K562 (cell line): Measurements from ENCODE around the gene FAM89B. TPM values are rescaled to one million over a fixed set of nuclear protein-coding genes. Genes with fewer than 3 reads are reported as not detected.

Experiments
- ATAC-seq: fragments of 200-7000 bp; cut with Tn5 transposase; 3 replicates; pipeline ENCODE4 v1.9.1; 2020; ENCODE audit warnings: moderate library complexity
- BruUV-seq: library from RNA; stranded (reverse); fragments of 400-500 nt; replicated peaks from 2 replicates; lab custom pipeline; 2021; lab: Mats Ljungman, UMichigan
- CTCF ChIA-PET: fragments of 300-600 bp; formaldehyde crosslinking; extraction: SDS; loops from one replicate; lab custom pipeline; 2021; ENCODE audit warnings: low intra/inter-chr PET ratio; lab: Yijun Ruan, JAX
- POLR2A ChIA-PET: fragments of 300-600, 350-650 bp; sonication (Branson Sonifier 250); formaldehyde crosslinking; extraction: SDS; loops from one replicate; lab custom pipeline; 2021; ENCODE audit warnings: antibody characterized with exemption, inconsistent platforms; lab: Yijun Ruan, JAX
- DNase-seq, 4 experiments: peaks; one replicate each; pipeline versions ENCODE4 v3.0.0 to v3.0.0-alpha.2; 2011 to 2018; ENCODE audit warnings: low spot score in 3 of 4, mixed read lengths in 3 of 4; ENCODE audit errors: extremely low read depth in 1 of 4
- FAIRE-seq: peaks from 2 replicates; lab custom pipeline; 2011; peaks lifted over from hg19 to GRCh38; lab: Jason Lieb, UNC
- H2AFZ ChIP-seq: 2 replicates; pipeline ENCODE4 v1.6.0; 2011; ENCODE audit warnings: low read depth, low read length, control low read depth, inconsistent platforms
- H3K27ac ChIP-seq: fragments of 200-600 bp; 3 replicates; pipeline ENCODE4 v1.8.0; 2011; ENCODE audit warnings: low read depth, mild to moderate bottlenecking, control low read depth, inconsistent platforms, low read length, moderate library complexity, mixed read lengths; ENCODE audit errors: extremely low read depth
- H3K27me3 ChIP-seq, 2 experiments: fragments of 300-600 bp in 1 of 2; 2 replicates in 1 of 2; 3 replicates in 1 of 2; pipeline versions ENCODE4 v1.6.0 to v1.8.0; 2011; ENCODE audit warnings: inconsistent platforms in 2 of 2, low read length in 2 of 2, mild to moderate bottlenecking in 1 of 2, mixed read lengths in 1 of 2, moderate library complexity in 1 of 2; ENCODE audit not compliant: control insufficient read depth in 2 of 2, insufficient read depth in 2 of 2
- H3K36me3 ChIP-seq: fragments of 300-600 bp; 3 replicates; pipeline ENCODE4 v1.8.0; 2011; ENCODE audit warnings: mild to moderate bottlenecking, low read length, inconsistent platforms; ENCODE audit not compliant: control insufficient read depth, insufficient read depth
- H3K4me1 ChIP-seq, 2 experiments: fragments of 200-600 bp in 1 of 2; replicated peaks in 1 of 2; 2 replicates in 1 of 2; 3 replicates in 1 of 2; pipeline versions ENCODE4 v1.5.1 to v1.8.0; 2011; ENCODE audit warnings: inconsistent platforms in 2 of 2, low read length in 2 of 2, mild to moderate bottlenecking in 1 of 2, mixed read lengths in 1 of 2, moderate library complexity in 1 of 2; ENCODE audit not compliant: control insufficient read depth in 2 of 2, insufficient read depth in 2 of 2
- H3K4me2 ChIP-seq: 2 replicates; pipeline ENCODE4 v1.6.1; 2011; ENCODE audit warnings: low read length, control low read depth, inconsistent platforms, mixed read lengths; ENCODE audit not compliant: insufficient read depth
- H3K4me3 ChIP-seq: fragments of 200-600 bp; sonication (generic), shearing (Covaris generic); 2 replicates; pipeline ENCODE4 v1.5.1; 2016; ENCODE audit warnings: control low read depth, inconsistent platforms
- H3K79me2 ChIP-seq: fragments of 200-600 bp; 3 replicates; pipeline ENCODE4 v1.8.0; 2011; ENCODE audit warnings: low read length, inconsistent platforms; ENCODE audit not compliant: control insufficient read depth, insufficient read depth
- H3K9ac ChIP-seq, 2 experiments: 2 replicates each; pipeline versions ENCODE4 v1.6.0 to v1.6.1; 2011; ENCODE audit warnings: low read depth in 2 of 2, low read length in 2 of 2, control low read depth in 1 of 2, inconsistent platforms in 1 of 2, mild to moderate bottlenecking in 1 of 2, mixed read lengths in 1 of 2; ENCODE audit not compliant: insufficient read depth in 1 of 2
- H3K9me1 ChIP-seq: one replicate; pipeline ENCODE4 v1.6.0; 2011; ENCODE audit warnings: inconsistent platforms, mild to moderate bottlenecking, low read length, moderate library complexity; ENCODE audit not compliant: control insufficient read depth, insufficient read depth
- H3K9me3 ChIP-seq: replicated peaks from 2 replicates; pipeline ENCODE4 v1.5.1; 2011; ENCODE audit warnings: low read depth, low read length, inconsistent platforms; ENCODE audit not compliant: control insufficient read depth, insufficient read depth
- H4K20me1 ChIP-seq: replicated peaks from 2 replicates; pipeline ENCODE4 v1.6.1; 2011; ENCODE audit warnings: low read length, inconsistent platforms, mixed read lengths; ENCODE audit not compliant: control insufficient read depth, insufficient read depth
- CBFA2T3 ChIP-seq: fragments of 450-650 bp; IDR thresholded peaks from 2 replicates; pipeline ENCODE4 v1.6.1; 2017
- PML ChIP-seq: IDR thresholded peaks from 2 replicates; pipeline ENCODE4 v1.6.1; 2012; ENCODE audit warnings: low read length, inconsistent platforms
- POLR2A ChIP-seq: fragments of 450-650 bp; conservative IDR thresholded peaks from 2 replicates; pipeline ENCODE4 v1.6.1; 2016
- POLR2G ChIP-seq: fragments of 200-400 bp; formaldehyde crosslinking; IDR thresholded peaks from 2 replicates; pipeline ENCODE4 v1.6.1; 2017; ENCODE audit warnings: low read depth, mild to moderate bottlenecking, antibody characterized with exemption, low read length, moderate library complexity
- WGBS: fragments of 100-300 bp; shearing (Covaris generic); methylation state at CpG from one replicate; pipeline ENCODE4 v1.1.6; 2016; ENCODE audit warnings: low coverage, mixed read lengths; ENCODE audit not compliant: insufficient coverage; ENCODE audit errors: missing lambda C conversion rate; 5-methylcytosine and 5-hydroxymethylcytosine counted together
- in situ Hi-C: fragments of 300-500 bp; cut with MboI; formaldehyde crosslinking; loops from 4 replicates; pipeline ENCODE4 v1.15.0; 2018; ENCODE audit warnings: inconsistent platforms, mixed read lengths
- intact Hi-C: fragments of 100-400 bp; cut with micrococcal nuclease; formaldehyde crosslinking; loops from 2 replicates; pipeline ENCODE4 v1.14.2; 2022
- polyA plus RNA-seq, 8 experiments: library from polyadenylated mRNA; depleted of rRNA in 4 of 8; stranded (reverse) in 5 of 8; unstranded in 3 of 8; fragments of >200 nt; fragmentation: Nextera tagmentation in 2 of 8; fragmentation: Illumina TruSeq in 1 of 8; extraction: Ambion mirVana in 2 of 8; extraction: Trizol in 1 of 8; gene quantifications; 2 replicates each; pipeline versions ENCODE4 v1.2.1 to v1.2.3, GENCODE V29; 2011 to 2014; ENCODE audit warnings: inconsistent platforms in 1 of 8, missing spikeins in 1 of 8
- total RNA-seq, 7 experiments: library from RNA; depleted of rRNA in 6 of 7; stranded (reverse); fragments of >200 nt in 6 of 7; fragmentation: Illumina TruSeq in 2 of 7; extraction: Trizol in 2 of 7; gene quantifications; 2 replicates each; pipeline versions ENCODE4 v1.2.1 to v1.2.3, GENCODE V29; 2011 to 2021; ENCODE audit warnings: low replicate concordance in 1 of 7
- TF ChIP-seq, protein P1 (sequence below): fragments of 450-650 bp; formaldehyde crosslinking; IDR thresholded peaks from 2 replicates; pipeline ENCODE4 v1.4.0; 2020; ENCODE audit warnings: mild to moderate bottlenecking, moderate library complexity

FAM89B gene
- total and polyA plus RNA-seq, 9 of the 15 experiments (the other 6 are each of a cell fraction or from before 2014, with no cell fraction given), result 0.32 to 27.6 (median 11.9) TPM

DNA sequence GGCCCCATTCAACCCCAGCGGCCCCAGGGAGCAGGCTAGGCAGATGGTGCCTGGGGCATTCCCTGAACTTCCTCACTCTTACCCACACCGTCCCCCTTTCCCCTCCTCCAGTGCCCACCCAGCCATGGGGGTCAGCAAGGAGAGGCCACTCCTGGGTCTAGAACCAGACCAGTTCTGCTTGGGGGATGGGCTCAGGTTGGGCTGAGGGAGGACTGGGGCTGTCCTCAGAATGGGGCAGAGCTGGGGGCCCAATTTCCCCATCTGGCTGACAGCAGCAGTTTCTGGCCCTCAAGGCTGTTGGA, 35.1 kb upstream of the FAM89B start:
- no peaks in the 10 kb centered on the region for H3K27me3 ChIP-seq
- WGBS, result 86% methylated on average over 2 of the region's 2 CpGs
- no peaks in the 10 kb centered on the region for H3K9me1 ChIP-seq
- ChIA-PET POLR2A (interaction anchor here (0.9 to 6.5 kb wide), 6 partner anchors 10 to 114 kb away, joined by 3 to 48 read pairs (median 6); partner anchors contain the start of genes MALAT1, NEAT1 and SCYL1), CTCF (no interaction called here)
- intact Hi-C loops, result no loop called here
- TF ChIP-seq, protein P1, sequence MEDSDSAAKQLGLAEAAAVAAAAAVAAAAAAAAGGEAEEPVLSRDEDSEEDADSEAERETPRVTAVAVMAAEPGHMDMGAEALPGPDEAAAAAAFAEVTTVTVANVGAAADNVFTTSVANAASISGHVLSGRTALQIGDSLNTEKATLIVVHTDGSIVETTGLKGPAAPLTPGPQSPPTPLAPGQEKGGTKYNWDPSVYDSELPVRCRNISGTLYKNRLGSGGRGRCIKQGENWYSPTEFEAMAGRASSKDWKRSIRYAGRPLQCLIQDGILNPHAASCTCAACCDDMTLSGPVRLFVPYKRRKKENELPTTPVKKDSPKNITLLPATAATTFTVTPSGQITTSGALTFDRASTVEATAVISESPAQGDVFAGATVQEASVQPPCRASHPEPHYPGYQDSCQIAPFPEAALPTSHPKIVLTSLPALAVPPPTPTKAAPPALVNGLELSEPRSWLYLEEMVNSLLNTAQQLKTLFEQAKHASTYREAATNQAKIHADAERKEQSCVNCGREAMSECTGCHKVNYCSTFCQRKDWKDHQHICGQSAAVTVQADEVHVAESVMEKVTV, result no peak
- TF ChIP-seq CBFA2T3 (no peak), POLR2A (peak; percentile 29; the same call in 1 of the 2 replicates), POLR2G (peak; percentile 45; the same call in 1 of the 2 replicates), PML (no peak)
- TF ChIP-seq, all 486 proteins: peak for 2
- in situ Hi-C loops, result no loop called here
- no peaks in the 10 kb centered on the region for H3K9me3 ChIP-seq
- no peak for DNase-seq
- peaks cover 9 to 50% of the 10 kb centered on the region in 2 experiments for H3K4me1 ChIP-seq
- no peak for ATAC-seq
- no peak overlapping the region for H3K4me3 ChIP-seq
- peaks cover 64% of the 10 kb centered on the region; the same call in 2 of the 3 replicates for H3K36me3 ChIP-seq
- H3K79me2 ChIP-seq, result no peaks in the 10 kb centered on the region; the same call in 2 of the 3 replicates
- no peak overlapping the region for H3K27ac ChIP-seq
- H2AFZ ChIP-seq, result no peak overlapping the region
- H3K9ac ChIP-seq, result no peak overlapping the region
- H4K20me1 ChIP-seq, result no peaks in the 10 kb centered on the region
- no TSS peak for BruUV-seq
- FAIRE-seq, result no peak
- no peak overlapping the region for H3K4me2 ChIP-seq
